Large intestine (tissue), 3 donors: ENCODE measurements around the gene GALNT16. TPM values are rescaled to one million over a fixed set of nuclear protein-coding genes. Genes with fewer than 3 reads are reported as not detected.
A peak's percentile ranks its signal among the peaks of the same experiment; 100 is the strongest.

Source experiments
- DNase-seq, 2 donors: peaks; one replicate each; pipeline versions ENCODE4 v3.0.0 to v3.0.0-alpha.2; 2013
- H3K27ac ChIP-seq: one replicate; pipeline ENCODE4 v1.5.1; 2013; ENCODE audit warnings: low read length
- H3K27me3 ChIP-seq: 2 replicates; pipeline ENCODE4 v1.6.1; 2013; ENCODE audit warnings: low read length; ENCODE audit not compliant: control insufficient read depth, insufficient read depth
- H3K36me3 ChIP-seq: 2 replicates; pipeline ENCODE4 v1.6.1; 2013; ENCODE audit warnings: low read length; ENCODE audit not compliant: control insufficient read depth, insufficient read depth
- H3K4me1 ChIP-seq: one replicate; pipeline ENCODE4 v1.6.1; 2013; ENCODE audit warnings: low read length; ENCODE audit not compliant: control insufficient read depth, insufficient read depth
- H3K4me3 ChIP-seq: one replicate; pipeline ENCODE4 v1.5.1; 2013; ENCODE audit warnings: low read length
- H3K9me3 ChIP-seq: one replicate; pipeline ENCODE4 v1.6.1; 2013; ENCODE audit warnings: mild to moderate bottlenecking, low read depth, low read length, moderate library complexity; ENCODE audit not compliant: control insufficient read depth
- WGBS: methylation state at CpG from one replicate; pipeline ENCODE4 v1.1.5; 2013; ENCODE audit warnings: low lambda C conversion rate; ENCODE audit not compliant: insufficient coverage; 5-methylcytosine and 5-hydroxymethylcytosine counted together
- polyA plus RNA-seq: library from polyadenylated mRNA; unstranded; fragments of 120-200 nt; gene quantifications from one replicate; pipeline ENCODE4 v1.2.1, GENCODE V29; 2013

Gene GALNT16
- polyA plus RNA-seq, 1 donor = 20.4 TPM

GRCh38 chr14:69337984-69338383 lies 78.0 kb downstream of the GALNT16 start:
- Histone ChIP-seq H3K36me3 (peaks cover 12% of the 10 kb centered on the region), H3K4me1 (no peaks in the 10 kb centered on the region), H3K27me3 (no peaks in the 10 kb centered on the region), H3K9me3 (no peaks in the 10 kb centered on the region), H3K4me3 (no peak overlapping the region), H3K27ac (no peak overlapping the region)
- no peak for DNase-seq
- WGBS = no CpG with 5 or more reads among the region's 5 CpGs

GRCh38 chr14:69339426-69339825 lies 79.5 kb downstream of the GALNT16 start:
- DNase-seq = no peak
- Histone ChIP-seq H3K4me1 (no peaks in the 10 kb centered on the region), H3K9me3 (no peaks in the 10 kb centered on the region), H3K4me3 (no peak overlapping the region), H3K27ac (no peak overlapping the region), H3K27me3 (no peaks in the 10 kb centered on the region), H3K36me3 (peaks cover 7% of the 10 kb centered on the region)
- 100% methylated on average over 3 of the region's 13 CpGs for WGBS

DNA sequence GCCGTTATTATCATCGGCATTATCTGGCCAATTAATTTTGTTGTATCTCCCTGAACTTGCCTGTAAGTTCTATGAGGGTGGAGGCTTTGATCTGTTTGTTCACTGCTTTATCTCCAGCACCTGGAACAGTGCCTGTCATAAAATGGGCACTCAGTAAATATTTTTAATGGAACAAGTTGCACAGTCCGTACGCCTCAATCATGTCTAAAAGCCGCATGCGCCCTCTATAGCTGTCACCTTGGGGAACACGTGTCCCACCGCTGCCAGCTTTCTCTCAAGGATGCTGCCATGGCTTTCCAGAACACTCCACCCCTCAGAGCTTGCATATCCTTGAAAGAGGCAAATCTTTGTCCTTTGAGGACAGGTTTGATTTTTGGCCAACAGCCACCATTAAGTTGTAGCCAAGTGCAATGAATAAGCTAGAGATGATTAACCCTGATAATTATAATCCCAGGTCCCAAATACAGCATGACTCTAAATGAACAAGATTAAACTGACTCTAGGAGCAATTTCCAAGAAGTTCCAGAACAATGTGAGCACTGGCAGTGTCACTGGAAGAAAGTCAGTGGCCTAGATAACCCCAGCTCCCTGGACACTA lies 83.1 kb downstream of the GALNT16 start:
- Histone ChIP-seq H3K27me3 (no peaks in the 10 kb centered on the region), H3K4me1 (no peaks in the 10 kb centered on the region), H3K27ac (no peak overlapping the region), H3K9me3 (no peaks in the 10 kb centered on the region), H3K36me3 (peaks cover 7% of the 10 kb centered on the region), H3K4me3 (no peak overlapping the region)
- 50% methylated on average over 2 of the region's 8 CpGs for WGBS
- DNase-seq = peak in 1 of 2 donors; percentile 53

DNA sequence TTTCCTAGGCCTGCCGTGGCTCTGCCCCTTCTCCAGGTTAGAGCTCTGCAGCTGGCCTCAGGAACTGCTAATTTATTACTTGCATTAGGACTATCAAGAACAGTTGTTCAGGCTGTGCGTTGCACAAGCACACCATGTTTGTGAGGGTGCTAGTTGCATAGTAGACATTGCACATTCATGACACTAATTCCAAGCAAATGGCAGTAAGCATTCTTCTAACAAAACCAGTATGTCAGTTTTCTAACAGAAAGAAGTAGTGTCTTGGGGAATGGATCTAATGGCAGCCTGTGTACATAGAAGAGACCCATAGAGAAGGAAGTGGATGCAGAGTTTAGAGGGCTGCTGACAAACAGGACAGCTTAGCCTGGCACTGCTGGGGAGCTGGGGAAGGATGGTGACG lies 84.2 kb downstream of the GALNT16 start:
- DNase-seq = no peak
- Histone ChIP-seq H3K4me3 (no peak overlapping the region), H3K27me3 (no peaks in the 10 kb centered on the region), H3K36me3 (peaks cover 4% of the 10 kb centered on the region), H3K4me1 (no peaks in the 10 kb centered on the region), H3K9me3 (no peaks in the 10 kb centered on the region), H3K27ac (no peak overlapping the region)
- 100% methylated on average over 1 of the region's 3 CpGs for WGBS

DNA sequence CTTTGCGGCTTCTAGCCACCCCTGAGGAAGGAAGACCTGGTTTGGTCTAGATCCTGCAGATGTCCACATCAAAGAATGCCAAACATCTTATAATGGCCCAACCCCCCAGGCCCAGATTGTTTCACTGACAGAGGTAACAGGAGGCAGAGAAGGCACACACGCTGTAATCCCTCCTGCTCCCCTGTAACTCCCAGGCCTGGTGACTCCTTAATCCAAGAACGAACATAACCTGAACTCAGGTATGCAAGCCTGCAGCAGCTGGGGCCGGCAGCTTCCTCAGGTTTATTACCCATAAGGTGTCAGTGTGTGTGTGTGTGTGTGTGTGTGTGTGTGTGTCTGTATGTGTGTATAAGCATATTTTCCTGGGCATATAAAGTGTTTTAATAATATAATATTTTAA lies 85.4 kb downstream of the GALNT16 start:
- peak in 1 of 2 donors; percentile 55 for DNase-seq
- no peaks in the 10 kb centered on the region for H3K27me3 ChIP-seq
- H3K9me3 ChIP-seq = no peaks in the 10 kb centered on the region
- H3K36me3 ChIP-seq = no peaks in the 10 kb centered on the region
- no peaks in the 10 kb centered on the region for H3K4me1 ChIP-seq
- H3K27ac ChIP-seq = no peak overlapping the region
- WGBS = no CpG with 5 or more reads among the region's 4 CpGs
- H3K4me3 ChIP-seq = no peak overlapping the region

GRCh38 chr14:69346710-69347109 lies 86.8 kb downstream of the GALNT16 start:
- no peaks in the 10 kb centered on the region for H3K4me1 ChIP-seq
- H3K36me3 ChIP-seq = no peaks in the 10 kb centered on the region
- DNase-seq = no peak
- H3K9me3 ChIP-seq = no peaks in the 10 kb centered on the region
- WGBS = no CpG with 5 or more reads among the region's 9 CpGs
- H3K27me3 ChIP-seq = no peaks in the 10 kb centered on the region
- no peak overlapping the region for H3K4me3 ChIP-seq
- no peak overlapping the region for H3K27ac ChIP-seq

DNA sequence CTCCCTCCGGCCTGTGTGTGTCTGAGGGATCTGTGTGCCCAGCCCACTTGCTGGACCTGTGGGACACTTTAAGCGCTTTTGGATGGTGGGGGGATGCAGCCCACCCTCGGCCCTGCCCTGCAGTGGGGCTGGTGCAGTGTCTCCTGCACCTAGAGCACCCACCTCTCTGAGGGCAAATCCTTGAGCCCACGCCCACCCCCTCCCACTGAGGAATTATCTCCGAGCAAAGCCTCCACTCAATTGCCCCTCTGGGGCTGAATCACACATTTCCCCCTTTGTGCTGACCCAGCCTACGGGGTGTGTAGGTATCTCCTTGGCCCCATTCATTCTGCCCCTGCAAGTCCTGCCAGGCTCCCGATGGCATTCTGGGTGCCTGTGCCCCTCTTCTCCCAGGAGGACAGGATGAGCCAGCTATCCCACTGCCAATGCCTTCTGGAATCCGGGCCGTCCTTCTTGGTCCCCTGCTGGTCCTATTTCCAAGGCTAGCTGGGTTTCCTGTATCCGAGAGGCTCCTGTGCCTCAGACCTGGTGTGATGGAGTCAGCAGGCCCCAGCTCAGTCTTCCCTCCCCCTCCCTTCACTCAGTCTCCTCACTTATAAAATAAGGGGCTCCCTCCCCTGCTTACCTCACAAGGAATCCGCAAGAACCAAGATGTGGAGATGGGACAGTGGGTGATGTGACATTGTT lies 89.3 kb downstream of the GALNT16 start:
- Histone ChIP-seq H3K27ac (no peak overlapping the region), H3K9me3 (no peaks in the 10 kb centered on the region), H3K27me3 (no peaks in the 10 kb centered on the region), H3K4me3 (no peak overlapping the region), H3K36me3 (no peaks in the 10 kb centered on the region), H3K4me1 (peaks cover 2% of the 10 kb centered on the region)
- WGBS = no CpG with 5 or more reads among the region's 11 CpGs
- no peak for DNase-seq

GRCh38 chr14:69350892-69351291 lies 90.9 kb downstream of the GALNT16 start:
- DNase-seq = no peak
- peaks cover 9% of the 10 kb centered on the region for H3K4me1 ChIP-seq
- H3K4me3 ChIP-seq = no peak overlapping the region
- H3K27ac ChIP-seq = no peak overlapping the region
- H3K36me3 ChIP-seq = no peaks in the 10 kb centered on the region
- no peaks in the 10 kb centered on the region for H3K9me3 ChIP-seq
- H3K27me3 ChIP-seq = no peaks in the 10 kb centered on the region
- WGBS = no CpG with 5 or more reads among the region's 5 CpGs

DNA sequence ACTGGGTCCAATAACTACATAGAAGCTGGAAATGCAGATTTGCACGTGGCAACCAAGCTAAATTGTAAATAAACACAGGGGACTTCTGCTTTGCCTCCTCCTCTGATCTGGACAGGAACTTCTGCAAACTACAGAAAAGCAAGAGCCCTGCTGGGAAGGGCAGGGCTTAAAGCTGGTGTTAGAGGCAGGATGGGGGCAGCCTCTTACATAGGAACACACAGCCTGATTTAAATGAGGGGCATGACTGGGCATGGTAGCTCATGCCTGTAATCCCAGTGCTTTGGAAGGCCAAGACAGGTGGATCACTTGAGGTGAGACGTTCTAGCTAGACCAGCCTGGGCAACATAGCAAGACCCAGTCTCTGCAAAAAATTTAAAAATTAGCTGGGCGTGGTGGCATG lies 91.4 kb downstream of the GALNT16 start:
- H3K27me3 ChIP-seq = no peaks in the 10 kb centered on the region
- DNase-seq = no peak
- peaks cover 9% of the 10 kb centered on the region for H3K4me1 ChIP-seq
- H3K4me3 ChIP-seq = no peak overlapping the region
- H3K27ac ChIP-seq = no peak overlapping the region
- no peaks in the 10 kb centered on the region for H3K36me3 ChIP-seq
- H3K9me3 ChIP-seq = no peaks in the 10 kb centered on the region
- WGBS = no CpG with 5 or more reads among the region's 3 CpGs

GRCh38 chr14:69351911-69352310 lies 92.0 kb downstream of the GALNT16 start:
- no CpG with 5 or more reads among the region's 5 CpGs for WGBS
- Histone ChIP-seq H3K4me1 (peaks cover 9% of the 10 kb centered on the region), H3K9me3 (no peaks in the 10 kb centered on the region), H3K4me3 (no peak overlapping the region), H3K36me3 (no peaks in the 10 kb centered on the region), H3K27ac (no peak overlapping the region), H3K27me3 (no peaks in the 10 kb centered on the region)
- no peak for DNase-seq

- no peak for DNase-seq
Observed at GRCh38 chr14:69353168-69353567, 93.2 kb downstream of the GALNT16 start.

More at GRCh38 chr14:69353168-69353567, 93.2 kb downstream of the GALNT16 start:
- Histone ChIP-seq H3K4me1 (peaks cover 9% of the 10 kb centered on the region), H3K36me3 (no peaks in the 10 kb centered on the region), H3K27ac (no peak overlapping the region), H3K4me3 (no peak overlapping the region), H3K9me3 (no peaks in the 10 kb centered on the region), H3K27me3 (no peaks in the 10 kb centered on the region)
- no CpG with 5 or more reads among the region's 3 CpGs for WGBS
